ENCODE data around the gene TMEM245.

The TMEM245 gene

GRCh38 chr9:109100543-109101201 lies 19.1 kb downstream of the TMEM245 start:
- DNase-seq, result no peak

- DNase-seq, result no peak
Measured at GRCh38 chr9:109098960-109099308, 20.8 kb downstream of the TMEM245 start.

DNA sequence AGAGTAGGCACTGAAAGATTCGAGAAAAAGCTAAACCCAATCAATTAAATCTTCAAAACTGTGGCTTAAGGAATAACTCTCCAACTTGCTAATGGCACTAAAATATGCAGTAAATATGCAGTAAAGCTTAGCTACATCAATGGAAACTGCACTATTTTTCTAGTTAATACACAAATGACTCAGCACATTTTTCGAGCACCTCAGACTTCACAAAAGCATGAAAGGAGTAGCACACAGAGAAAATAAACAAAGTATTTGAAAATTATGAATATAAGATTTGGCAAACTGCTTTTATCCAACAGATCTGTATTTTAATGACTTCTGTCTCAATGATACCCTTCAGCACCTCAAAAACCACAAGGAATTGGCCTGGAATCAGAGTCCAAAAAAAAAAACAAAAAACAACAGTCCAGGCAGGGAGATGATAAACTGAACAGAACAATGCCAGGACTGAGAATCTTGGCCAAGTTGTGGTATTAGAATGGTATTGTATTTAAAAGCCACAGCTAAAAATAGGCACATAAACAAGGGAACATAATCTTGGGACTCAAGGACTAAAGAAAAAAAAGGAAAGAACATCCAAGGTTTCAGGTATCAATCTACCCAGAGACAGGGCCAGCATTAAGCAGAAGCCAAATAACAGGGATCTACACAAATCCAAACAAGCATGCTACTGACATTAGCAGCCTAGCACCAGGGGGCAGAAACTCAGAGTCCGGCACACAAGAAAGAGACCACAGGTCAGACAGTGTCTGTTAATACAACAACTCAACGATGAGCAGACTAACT lies 21.4 kb downstream of the TMEM245 start:
- no peak for DNase-seq

GRCh38 chr9:109097146-109097545 lies 22.6 kb downstream of the TMEM245 start:
- DNase-seq, result no peak

GRCh38 chr9:109095321-109095720 lies 24.4 kb downstream of the TMEM245 start:
- DNase-seq, result no peak

DNA sequence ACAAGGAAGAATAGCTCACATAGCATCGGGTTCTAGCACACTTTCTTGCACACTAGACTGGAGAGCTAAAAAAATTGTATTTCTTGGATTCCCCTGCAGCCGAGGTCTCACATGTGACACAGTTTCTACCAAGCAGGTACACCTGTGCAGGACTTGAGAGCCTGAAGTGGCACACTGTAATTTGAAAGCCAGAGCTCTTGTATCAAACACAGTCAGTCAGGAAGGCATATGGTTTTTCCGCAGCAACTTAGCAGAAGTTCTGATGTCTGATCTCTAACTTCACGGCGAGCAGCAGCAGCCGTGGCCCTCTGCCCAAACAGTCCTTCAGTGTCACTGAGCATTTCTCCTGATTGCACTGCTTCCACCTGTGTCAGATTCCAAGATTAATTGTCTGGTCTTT lies 25.5 kb downstream of the TMEM245 start:
- no peak for DNase-seq

DNA sequence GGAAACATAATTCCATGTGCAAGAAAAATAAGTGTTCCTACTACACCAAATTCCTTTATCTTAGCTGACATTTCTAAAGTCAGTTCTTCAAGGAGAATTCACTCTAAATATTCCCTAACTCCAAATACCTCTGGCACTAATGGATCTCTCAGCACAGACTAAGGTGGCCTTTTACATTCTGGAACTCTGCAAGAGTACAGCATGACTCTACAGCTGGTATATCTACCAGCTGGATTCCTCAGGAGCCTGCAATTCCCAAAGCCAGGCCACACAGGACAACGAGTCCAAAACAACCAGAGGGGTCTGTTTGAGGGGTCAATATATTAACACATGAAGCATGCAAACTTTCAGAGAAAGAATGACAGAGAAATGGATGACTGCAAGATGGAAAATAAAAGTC lies 27.2 kb downstream of the TMEM245 start:
- no peak for DNase-seq

GRCh38 chr9:109092051-109092580 lies 27.6 kb downstream of the TMEM245 start:
- DNase-seq, result no peak

DNA sequence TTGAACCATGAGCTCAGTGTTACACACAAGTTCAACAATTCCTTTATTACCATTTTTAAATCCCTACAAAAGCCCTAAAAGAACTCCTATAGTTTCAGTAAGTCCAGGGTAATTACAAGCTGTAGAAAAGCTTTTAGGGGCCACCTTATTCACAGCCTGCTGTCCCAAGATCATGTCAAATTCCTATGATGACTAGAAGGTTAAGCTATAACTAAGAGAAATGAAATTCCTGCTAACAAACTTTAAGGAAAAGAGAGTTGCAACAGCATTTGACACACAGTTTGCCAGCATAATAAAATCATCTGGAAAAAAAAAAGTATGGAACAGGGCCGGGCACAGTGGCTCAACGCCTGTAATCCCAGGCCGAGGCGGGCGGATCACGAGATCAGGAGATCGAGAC lies 31.5 kb downstream of the TMEM245 start:
- no peak for DNase-seq

- DNase-seq, result no peak
Measured at GRCh38 chr9:109087795-109088194, 32.0 kb downstream of the TMEM245 start.

GRCh38 chr9:109086221-109086620 lies 33.5 kb downstream of the TMEM245 start:
- no peak for DNase-seq

DNA sequence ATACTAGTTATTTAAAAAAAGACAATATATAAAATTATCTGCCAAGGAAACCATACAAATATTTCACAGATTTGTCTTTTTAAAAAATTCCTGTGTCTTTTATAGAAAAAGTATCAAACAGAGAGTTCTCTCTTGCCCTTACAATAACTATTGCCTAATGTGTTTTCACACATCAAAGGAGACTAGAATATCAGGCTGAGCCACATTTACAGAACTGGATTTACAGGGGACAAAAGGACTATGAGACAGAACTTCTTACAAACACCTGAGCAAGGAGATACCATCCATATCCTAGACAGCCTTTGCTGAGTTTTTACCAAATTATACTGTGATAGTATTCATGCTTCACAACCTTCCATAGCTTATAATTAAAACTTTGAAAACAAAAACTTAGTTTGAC lies 34.2 kb downstream of the TMEM245 start:
- DNase-seq, result no peak

DNA sequence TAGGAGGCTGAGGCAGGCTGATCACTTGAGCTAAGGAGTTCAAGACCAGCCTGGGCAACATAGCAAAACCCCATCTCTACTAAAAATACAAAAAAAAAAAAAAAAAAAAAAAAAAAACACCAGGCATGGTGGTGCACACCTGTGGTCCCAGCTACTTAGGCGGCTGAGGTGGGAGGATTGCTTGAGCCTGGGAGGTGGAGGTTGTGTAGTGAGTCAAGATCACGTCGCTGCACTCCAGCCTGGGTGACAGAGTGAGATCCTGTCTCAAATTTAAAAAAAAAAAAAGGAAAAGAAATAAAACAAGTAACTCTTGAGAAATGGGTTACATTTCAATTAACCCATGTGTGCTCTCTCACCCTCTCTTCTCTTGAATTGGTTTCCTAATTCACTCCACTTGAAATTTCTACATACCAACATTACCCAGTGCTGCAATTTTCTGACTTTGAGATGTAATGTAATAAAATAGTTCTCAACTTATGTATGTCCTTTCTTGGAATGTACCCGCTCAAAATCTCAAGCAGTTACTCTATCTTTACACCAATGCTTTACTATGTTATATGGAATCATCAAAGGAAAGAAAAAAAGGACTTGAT lies 35.8 kb downstream of the TMEM245 start:
- no peak for DNase-seq

- DNase-seq, result no peak
Measured at GRCh38 chr9:109083141-109083540, 36.6 kb downstream of the TMEM245 start.

GRCh38 chr9:109082091-109082620 lies 37.6 kb downstream of the TMEM245 start:
- no peak for DNase-seq

- DNase-seq, result no peak
Measured at GRCh38 chr9:109074236-109074889, 45.4 kb downstream of the TMEM245 start.

- no peak for DNase-seq
Measured at GRCh38 chr9:109072821-109073435, 46.8 kb downstream of the TMEM245 start.

DNA sequence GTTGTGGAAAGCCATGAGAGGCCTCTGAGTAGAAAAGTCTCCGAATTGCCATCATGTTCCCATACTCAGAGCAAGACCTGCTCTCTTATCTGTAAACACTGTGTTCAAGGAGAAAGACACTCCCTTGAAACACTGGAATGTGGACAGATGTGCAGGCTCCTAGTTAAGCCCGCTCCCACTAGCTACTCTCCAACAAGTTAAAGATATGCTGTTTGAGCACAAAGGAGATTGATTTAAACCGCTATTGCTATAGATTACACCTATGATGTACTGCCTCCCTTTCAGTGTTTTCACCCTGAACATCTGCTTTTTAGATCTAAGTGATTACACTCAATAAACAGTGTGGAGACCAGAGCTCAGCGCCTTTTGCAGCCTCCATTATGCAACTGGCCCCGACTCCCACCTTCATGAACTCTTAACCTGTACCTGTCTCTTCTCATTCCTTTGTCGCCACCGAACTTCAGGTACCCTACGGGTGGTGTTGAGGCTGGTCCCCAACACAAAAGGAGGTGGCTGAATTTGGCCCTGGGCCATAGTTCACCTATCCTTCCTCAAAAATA lies 47.5 kb downstream of the TMEM245 start:
- DNase-seq, result no peak

GRCh38 chr9:109068764-109069163 lies 51.0 kb downstream of the TMEM245 start:
- DNase-seq, result no peak

GRCh38 chr9:109064963-109065702 lies 54.6 kb downstream of the TMEM245 start:
- no peak for DNase-seq

- DNase-seq, result no peak
Measured at GRCh38 chr9:109063760-109064159, 56.0 kb downstream of the TMEM245 start.

DNA sequence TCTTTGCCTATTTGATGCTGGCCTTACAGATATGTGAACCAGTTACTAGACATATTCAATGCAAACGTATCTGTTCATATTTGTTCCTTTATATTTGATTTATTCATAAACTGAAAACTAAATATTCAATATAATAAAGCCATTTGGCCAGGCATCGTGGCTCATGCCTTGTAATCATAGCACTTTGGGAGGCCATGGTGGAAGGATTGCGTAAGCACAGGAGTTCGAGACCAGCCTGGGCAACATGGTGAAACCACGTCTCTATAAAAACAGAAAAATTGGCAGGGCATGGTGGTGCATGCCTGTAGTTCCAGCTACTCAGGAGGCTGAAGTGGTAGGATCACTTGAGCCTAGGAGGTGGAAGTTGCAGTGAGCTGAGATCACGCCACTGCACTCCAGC lies 57.2 kb downstream of the TMEM245 start:
- no peak for DNase-seq

All from NK-92 treated with Interleukin-12 subunit alpha and Interleukin-12 subunit beta, amount 100 ng/mL, for 24 hours (cell line).